ENCODE measurements around the gene SIVA1.

The SIVA1 gene, protein sequence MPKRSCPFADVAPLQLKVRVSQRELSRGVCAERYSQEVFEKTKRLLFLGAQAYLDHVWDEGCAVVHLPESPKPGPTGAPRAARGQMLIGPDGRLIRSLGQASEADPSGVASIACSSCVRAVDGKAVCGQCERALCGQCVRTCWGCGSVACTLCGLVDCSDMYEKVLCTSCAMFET

DNA sequence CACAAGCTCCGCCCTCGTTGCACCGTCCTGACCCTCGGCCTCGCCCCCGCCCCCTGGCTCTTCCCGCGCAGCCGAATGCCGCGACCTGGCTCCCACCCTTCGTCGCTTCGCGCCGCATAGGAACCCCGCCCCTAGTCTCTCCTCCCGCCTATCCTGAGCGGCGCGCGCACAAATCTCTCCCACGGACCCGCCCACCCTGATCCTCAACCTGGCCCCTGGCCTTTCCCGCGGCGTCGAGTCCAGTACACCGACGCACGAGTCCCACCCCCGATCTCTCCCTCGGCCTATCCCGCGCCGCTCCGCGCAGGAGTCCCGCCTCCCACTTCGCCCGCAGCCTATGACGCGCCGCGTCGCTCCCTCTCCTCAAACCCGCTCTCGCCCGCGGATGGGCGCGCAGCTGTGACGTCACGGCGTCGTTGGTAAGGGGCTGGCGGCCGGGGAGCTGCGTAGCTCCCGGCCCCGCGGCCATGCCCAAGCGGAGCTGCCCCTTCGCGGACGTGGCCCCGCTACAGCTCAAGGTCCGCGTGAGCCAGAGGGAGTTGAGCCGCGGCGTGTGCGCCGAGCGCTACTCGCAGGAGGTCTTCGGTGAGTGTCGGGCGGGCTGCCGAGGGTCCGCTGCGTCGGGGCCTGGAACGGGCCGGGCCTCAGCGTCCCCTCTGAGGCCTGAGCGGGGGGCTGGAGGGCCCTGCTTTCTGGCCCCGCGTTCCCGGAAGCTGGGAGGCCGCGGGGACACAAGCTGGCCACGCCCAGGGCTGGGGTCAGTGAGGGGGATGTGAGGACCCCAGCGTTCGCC is at the start of gene SIVA1:
Gene SIVA1 (plus strand): TSS at position 413 of the 793 bp plus-strand sequence. CDS start 55 bp downstream, at position 468.
- DNase-seq, result peak; percentile 100

DNA sequence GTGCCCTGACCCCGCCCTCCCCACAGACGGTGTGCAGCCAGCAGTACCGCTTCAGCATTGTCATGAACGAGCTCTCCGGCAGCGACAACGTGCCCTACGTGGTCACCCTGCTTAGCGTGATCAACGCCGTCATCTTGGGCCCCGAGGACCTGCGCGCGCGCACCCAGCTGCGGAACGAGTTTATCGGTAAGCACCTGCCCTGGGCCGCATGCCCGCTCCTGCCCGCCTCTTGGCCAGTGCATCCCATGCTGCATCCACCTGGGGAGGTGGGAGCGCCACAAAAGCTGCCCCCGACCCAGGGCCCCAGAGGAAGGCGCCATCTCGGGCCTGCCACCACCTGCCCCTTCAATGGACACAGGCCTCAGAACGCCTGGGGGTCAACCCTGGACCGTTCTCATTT is 49.7 kb upstream of the SIVA1 start:
- no peak for DNase-seq

DNA sequence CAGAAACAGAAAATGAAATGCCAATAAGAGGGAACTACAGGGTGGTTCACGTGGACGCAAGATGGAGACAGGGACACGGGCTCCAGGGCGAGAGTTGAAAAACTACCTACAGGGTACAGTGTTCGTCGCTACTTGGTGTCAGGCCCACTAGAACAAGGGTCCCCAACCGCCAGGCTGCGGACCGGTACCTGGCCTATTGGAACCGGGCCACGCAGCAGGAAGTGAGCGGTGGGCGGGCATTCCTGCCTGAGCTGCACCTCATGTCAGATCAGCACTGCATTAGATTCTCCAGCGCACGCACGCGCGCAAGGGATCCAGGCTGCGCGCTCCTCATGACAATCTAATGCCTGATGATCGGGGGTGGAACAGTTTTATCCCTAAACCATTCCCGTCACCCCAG is 48.7 kb upstream of the SIVA1 start:
- DNase-seq, result no peak

DNA sequence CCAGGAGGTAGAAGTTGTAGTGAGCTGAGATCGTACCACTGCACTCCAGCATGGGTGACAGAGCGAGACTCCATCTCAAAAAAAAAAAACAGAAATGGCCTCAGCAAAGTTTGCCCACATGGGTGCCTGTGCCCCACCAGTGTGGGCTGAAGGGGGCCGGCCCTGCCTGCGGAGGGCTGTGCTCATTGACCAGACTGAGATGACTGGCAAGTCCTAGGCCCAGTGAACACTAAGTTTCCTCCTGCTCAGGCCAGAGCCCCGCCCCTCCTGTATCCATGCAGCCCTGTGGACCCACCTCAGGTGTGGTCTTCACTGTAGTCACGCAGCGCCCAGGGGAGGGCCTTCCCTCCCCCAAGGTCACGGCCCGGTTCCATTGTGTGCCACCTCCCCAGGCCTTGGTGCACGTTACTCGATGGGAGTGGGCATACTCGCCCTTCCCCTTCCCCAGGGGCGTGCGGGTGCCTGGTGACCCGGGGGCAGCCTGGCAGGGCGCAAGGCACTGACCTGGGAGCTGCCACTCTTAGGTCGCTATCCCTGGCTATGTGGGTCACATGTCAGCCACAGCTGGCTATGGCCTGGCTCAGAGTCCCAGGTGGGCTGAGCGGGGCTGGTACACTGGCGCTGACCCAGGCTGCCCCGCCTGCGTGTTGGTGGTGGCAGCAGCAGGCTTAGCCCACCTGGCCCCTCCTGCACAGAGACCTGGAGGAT is 47.5 kb upstream of the SIVA1 start:
- DNase-seq, result no peak

DNA sequence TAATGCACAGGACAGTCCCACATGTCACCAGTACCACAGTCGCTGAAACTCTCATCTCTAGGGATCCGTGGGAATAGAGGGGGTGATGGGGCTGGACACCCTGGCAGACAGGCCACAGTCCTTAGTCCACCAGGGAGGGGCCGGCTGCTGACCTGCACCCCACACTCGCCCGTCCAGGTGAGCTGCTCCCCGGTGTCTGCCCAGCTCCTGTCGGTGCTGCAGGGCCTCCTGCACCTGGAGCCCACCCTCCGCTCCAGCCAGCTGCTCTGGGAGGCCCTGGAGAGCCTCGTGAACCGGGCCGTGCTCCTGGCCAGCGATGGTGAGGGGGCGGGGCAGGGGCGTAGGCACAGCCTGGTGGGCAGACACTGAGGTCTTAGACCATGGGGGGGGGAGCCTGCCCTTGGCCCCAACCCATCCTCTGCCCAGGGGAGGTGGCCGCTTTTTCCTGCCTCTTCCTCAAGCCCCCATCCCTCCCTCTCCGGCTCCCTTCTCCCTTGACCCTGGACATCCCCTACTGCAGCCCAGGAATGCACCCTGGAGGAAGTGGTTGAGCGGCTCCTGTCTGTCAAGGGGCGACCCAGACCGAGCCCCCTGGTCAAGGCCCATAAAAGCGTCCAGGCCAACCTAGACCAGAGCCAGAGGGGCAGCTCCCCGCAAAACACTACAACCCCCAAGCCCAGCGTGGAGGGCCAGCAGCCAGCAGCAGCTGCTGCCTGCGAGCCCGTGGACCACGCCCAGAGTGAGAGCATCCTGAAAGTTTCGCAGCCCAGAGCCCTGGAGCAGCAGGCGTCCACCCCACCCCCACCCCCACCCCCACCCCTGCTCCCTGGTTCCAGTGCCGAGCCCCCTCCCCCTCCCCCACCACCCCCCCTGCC is 46.0 kb upstream of the SIVA1 start:
- DNase-seq, result no peak

DNA sequence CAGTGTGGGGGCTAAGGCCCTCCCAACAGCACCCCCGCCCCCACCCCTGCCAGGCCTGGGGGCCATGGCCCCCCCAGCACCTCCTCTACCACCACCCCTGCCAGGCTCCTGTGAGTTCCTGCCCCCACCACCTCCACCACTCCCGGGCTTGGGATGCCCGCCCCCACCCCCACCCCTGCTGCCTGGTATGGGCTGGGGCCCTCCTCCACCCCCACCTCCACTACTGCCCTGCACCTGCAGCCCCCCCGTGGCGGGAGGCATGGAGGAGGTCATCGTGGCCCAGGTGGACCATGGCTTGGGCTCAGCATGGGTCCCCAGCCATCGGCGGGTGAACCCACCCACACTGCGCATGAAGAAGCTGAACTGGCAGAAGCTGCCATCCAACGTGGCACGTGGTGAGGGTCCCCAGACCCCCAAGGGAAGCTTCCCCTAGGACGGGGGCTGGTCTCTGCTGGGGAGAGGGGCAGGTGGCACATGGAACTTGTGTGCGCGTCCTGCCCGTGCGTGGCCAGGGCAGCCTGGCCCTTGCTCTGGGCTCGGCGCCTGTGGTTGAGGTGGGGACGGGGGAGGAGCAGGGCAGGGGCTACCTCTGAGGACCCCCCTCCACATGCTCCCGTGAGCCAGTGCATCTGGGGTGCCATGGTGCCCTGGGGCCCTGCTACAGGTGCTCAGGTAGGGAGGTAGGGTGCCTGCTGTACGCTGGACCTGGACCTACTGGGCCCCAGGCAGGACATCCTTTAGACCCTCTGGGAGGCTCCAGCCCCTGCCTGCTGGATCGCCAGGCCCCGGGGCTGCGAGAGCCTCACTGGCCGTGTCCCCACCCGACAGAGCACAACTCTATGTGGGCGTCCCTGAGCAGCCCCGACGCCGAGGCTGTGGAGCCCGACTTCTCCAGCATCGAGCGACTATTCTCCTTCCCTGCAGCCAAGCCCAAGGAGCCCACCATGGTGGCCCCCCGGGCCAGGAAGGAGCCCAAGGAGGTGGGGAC is 45.0 kb upstream of the SIVA1 start:
- DNase-seq, result no peak

DNA sequence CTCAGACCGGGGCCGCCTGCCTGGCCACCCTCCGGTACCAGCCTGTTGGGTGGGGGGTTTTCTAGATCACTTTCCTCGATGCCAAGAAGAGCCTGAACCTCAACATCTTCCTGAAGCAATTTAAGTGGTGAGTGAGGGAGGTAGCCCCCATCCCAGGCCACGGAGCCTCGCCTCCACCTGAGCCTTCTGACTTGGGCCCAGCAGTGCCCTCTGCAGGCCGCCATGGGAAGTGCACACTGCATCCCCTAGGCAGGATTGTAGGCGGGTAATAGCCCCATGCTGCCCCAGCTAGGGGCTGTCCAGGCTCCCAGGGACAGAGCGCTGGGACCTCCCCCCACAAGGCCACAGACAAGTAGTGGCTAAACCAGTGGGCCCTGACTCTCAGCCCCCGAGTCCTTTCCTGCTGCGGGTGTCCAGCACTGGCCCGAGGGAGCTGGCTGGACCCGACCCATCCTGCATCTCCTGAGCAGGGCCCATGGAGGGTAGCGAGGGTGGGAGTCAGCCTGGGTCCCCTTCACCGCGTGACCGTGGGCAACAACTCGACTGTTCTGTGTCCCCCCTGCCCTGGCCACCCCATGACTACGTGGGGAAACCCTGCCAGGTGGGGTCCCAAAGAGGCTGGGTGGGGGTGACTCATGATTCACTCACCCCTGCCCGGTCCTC is 44.2 kb upstream of the SIVA1 start:
- DNase-seq, result peak; percentile 77

DNA sequence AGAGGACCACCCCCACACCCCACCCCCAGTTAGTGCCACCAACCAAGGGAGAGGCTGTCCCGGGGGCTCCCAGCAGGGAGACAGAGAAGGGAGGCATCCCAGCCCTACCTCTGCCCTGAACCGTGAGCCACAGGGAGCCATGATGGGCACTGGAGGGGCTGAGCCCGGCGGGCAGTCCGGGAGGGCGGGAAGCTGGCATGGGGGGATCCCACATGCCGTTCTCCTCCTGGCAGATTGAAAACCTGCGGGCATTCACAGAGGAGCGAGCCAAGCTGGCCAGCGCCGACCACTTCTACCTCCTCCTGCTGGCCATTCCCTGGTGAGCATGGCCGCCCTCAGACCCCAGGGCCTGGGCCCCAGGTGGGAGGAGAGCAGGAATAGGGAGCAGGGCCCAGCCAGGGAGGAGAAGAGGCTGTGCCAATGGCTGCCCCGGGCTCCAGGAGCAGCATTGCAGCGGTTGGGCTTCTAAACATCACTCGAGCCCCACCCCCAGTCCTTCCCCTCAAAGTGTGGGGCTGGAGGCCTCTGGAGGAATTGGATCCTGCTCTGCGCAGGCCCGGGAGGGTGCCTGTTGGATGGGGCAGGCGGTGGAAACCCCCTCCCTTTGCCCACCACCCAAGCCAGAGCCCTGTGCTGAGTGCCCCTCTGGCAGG is 43.4 kb upstream of the SIVA1 start:
- no peak for DNase-seq

DNA sequence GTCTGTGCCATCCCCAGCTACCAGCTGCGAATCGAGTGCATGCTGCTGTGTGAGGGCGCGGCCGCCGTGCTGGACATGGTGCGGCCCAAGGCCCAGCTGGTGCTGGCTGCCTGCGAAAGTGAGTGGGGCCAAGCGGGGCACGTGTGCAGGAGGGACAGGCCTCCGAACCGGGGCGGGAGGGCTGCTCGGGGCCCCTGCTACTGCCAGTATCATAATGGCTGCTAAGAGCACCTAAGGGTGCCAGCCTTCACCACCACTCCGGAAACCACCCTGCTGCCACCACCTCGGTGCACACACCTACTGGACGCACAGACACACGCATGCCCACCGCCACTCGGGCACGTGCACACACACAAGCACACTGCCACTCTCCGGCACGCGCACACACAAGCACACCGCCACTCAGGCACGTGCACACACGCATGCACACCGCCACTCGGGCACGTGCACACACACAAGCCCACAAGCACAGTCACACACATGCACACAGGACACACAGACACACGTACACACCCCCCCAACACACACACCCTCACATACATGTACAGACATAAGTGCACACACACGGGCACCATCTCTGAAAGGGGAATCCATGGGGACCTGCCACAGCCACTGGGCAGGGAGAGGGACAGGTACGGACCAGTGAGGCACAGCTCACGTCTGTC is 42.7 kb upstream of the SIVA1 start:
- no peak for DNase-seq

DNA sequence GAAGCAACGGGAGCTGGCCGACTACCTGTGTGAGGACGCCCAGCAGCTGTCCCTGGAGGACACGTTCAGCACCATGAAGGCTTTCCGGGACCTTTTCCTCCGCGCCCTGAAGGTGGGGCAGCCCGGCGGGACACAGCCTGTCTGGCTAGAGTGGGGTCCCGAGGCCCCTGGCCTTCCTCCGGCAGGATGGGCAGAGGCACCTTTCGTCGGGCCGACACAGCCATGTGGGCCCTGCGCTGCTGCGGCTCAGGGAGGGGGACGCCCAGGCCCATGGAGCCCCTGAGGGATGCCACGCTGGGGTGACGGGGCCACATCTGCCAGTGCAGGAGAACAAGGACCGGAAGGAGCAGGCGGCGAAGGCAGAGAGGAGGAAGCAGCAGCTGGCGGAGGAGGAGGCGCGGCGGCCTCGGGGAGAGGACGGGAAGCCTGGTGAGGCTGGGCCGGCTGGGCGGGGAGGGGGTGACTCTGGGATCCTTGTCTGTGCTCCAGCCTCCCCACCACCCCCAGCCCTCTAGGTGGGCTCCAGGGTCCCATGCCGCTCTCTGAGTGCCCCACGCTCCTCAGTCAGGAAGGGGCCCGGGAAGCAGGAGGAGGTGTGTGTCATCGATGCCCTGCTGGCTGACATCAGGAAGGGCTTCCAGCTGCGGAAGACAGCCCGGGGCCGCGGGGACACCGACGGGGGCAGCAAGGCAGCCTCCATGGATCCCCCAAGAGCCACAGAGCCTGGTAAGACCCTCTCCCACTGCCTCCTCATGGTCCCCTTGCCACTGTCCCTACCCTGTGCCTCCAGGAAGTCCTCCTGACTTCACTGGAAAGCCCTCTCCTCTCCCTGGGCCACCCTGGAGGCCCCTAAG is 39.8 kb upstream of the SIVA1 start:
- DNase-seq, result no peak

DNA sequence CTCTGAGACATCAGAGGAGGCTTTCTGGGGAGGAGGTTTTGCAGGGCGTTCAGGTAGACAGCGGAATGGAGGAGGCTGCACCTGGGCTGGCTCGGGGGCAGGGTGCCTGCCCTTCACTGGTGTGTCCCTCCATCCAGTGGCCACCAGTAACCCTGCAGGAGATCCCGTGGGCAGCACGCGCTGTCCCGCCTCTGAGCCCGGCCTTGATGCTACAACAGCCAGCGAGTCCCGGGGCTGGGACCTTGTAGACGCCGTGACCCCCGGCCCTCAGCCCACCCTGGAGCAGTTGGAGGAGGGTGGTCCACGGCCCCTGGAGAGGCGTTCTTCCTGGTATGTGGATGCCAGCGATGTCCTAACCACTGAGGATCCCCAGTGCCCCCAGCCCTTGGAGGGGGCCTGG is 38.9 kb upstream of the SIVA1 start:
- no peak for DNase-seq

DNA sequence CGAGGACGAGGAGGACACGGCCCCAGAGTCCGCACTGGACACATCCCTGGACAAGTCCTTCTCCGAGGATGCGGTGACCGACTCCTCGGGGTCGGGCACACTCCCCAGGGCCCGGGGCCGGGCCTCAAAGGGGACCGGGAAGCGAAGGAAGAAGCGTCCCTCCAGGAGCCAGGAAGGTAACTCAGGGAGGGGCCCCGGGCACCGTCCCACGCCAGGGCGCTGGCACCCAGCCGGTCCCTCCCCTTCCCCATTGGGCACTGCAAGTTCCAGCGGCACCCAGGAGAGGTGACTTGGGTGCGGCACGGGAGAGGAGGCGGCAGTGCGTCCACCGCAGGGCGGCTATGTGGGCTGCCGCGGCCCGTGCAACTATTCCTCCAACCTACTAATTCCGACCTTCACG is 38.3 kb upstream of the SIVA1 start:
- DNase-seq, result no peak

DNA sequence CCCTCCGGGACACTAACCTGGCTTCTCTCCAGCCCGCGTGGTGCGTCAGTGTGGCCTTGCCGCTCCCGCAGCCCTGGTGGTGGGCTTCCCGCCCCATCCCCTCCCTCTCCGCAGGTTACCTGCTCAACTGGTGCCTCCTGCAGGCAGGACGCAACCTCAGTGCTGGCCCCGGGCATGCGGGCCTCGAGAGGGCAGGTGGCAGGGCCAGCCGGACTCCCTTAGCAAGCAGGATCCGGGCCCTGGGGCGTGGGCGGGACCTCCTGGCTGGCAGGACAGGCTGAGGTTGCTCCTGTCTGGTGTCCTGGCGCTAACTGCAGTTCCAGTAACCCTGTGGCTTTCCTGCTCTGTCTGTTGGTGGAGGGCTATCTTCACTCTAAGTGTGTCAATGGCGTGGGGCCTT is 37.5 kb upstream of the SIVA1 start:
- DNase-seq, result no peak

DNA sequence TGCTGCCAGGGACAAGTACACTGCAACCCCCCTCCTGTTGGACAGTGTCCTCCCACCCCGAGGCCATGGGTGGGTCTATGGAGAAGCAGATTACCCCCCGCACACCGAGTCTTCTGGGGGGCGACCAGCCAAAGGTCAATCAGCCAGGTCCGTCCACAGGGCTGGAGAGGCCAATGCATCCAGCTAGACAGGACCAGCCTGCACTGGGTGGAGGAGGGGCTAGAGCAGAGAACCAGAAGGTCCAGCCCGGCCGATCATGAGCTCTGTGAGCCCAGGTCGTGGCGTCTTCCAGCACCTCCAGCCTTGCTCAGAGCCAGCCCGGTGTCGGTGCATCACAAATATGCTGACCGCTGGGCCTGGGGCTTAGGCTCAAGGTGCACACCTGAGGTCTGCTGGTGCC is 37.1 kb upstream of the SIVA1 start:
- DNase-seq, result no peak

DNA sequence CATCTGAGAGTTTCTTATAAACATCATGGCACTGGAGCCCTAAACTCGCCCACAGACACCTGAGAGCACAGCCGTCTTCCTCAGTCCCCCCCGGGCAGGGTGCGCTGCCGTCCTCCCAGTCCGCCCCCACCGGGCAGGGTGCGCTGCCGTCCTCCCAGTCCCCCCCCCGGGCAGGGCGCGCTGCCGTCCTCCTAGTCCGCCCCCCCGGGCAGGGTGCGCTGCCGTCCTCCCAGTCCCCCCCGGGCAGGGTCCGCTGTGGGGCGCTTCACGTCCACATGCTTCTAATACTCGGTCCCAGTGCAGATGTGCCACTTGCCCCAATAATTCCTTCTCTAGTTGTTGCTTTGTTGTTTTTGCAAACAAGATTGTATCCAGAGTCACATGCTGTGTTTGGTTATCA is 35.8 kb upstream of the SIVA1 start:
- DNase-seq, result no peak

DNA sequence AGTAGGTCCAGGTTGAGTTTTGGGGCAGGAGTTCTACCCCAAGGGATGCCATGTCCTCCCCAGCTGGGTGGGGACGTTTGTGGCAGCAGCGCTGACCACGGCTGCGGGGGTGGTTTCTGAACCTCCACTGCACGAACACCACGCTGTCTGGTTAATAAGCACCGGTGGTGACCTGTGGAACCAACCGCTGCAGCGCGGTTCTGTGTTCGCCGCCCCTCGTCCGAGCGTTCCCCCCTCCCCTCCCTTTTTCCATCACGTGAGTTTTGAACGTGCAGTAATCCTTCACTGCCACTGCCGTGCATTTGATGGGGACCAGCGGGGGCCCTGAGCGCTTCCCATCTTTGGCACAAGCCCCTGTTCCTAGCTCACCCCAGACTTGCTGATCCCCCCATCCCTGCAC is 35.3 kb upstream of the SIVA1 start:
- DNase-seq, result no peak

DNA sequence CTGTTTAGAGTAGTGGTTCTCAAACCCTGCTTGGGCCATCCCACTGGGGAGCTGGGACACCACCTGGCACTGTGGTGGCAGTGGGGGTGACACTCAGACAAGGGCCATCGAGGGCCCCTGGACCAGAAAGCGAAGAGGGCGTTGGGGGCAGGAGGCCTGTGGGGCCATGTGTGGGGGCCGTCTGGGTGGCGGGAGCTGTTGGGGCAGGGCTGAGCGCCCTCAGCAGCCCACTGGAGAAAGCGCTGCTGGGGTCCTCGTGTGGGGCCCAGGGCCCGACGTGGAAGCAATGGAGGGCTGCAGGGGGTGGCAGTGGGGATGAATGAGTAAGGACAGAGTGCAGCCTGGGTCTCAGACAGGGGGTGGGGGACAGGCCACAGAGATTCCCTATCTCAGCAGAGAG is 34.8 kb upstream of the SIVA1 start:
- DNase-seq, result no peak

DNA sequence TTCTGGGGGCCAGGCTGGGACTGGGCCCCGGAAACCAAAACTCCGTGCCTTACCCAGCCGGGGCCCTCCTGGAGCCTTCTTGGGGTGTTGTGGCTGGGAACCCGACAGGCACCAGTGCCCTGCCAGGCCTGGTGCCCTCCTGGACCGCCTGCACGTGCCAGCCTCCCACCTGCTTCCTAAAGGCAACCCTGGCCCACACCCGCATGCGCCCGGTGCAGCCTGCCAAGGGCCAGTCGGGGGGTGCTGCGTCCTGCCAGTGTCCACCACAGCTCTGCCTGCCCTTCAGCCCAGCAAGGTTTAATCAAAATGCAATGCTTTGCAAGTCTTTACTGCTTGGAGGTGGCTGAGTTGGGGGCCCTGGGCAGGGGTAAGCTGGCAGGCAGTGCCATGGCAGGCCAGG is 34.1 kb upstream of the SIVA1 start:
- DNase-seq, result no peak

DNA sequence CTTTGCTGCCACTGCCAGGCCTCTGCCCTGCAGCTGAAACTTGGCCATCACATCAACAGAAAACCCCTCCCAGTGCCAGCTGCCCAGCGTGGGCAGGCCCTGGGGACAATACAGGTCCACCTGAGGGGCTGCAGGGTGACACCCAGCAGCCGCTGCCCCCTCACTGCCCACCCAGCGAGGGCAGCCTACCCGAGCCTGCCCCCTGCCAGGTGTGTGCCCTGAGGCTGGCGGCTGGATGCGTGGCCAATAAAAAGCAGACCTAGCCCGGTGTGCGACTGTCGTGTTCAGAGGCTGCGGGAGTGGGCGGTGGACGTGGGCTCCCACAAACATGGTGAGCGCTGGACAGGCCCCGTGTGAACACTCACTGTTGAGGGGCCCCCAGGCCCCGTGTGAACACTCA is 33.6 kb upstream of the SIVA1 start:
- no peak for DNase-seq

Data from CD4-positive, alpha-beta T cell treated with Interleukin-12 subunit alpha and Interleukin-12 subunit beta, for 1 hour (primary cell).